ENCODE measurements around the gene CFAP141. TPM values are rescaled to one million over a fixed set of nuclear protein-coding genes. Genes with fewer than 3 reads are reported as not detected.
A peak's percentile ranks its signal among the peaks of the same experiment; 100 is the strongest.

CFAP141 gene
- polyA plus RNA-seq, 3 donors = not detected

DNA sequence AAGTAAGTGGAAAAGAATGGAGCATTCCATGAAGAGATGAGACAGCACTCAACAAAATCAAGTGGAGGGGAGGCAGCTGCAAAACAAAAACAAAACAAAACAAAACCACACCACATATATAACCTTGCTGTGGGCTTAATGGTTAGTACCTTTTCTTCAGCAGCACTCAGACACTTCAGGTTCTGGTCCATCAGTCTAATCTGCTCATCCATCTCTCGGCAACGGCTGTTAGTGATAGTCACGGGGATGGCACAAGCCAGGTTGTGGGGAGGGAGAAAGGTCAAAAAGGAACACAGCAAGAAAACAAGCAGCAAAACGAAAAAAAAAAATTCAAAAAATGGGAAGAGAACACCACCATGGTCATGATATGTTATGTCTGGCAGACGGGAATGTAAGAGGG lies 34.3 kb downstream of the CFAP141 start:
- DNase-seq = no peak

DNA sequence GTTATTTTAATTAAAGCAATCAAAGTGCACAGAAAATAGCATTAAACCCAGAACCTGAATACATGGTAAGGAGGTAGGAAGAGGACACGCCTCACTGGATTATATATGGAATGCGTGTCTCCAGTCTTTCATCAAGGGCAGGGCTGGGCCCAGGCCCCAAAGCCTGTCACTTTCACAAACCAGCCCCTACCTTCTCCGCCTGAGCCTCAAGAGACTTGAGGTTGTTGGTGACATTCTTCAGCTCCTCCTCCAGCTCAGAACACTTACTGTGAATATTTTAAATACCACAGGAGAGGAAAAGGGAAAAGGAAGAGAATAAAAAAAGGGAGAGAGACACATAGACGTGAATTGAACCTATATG lies 34.9 kb downstream of the CFAP141 start:
- no peak for DNase-seq

DNA sequence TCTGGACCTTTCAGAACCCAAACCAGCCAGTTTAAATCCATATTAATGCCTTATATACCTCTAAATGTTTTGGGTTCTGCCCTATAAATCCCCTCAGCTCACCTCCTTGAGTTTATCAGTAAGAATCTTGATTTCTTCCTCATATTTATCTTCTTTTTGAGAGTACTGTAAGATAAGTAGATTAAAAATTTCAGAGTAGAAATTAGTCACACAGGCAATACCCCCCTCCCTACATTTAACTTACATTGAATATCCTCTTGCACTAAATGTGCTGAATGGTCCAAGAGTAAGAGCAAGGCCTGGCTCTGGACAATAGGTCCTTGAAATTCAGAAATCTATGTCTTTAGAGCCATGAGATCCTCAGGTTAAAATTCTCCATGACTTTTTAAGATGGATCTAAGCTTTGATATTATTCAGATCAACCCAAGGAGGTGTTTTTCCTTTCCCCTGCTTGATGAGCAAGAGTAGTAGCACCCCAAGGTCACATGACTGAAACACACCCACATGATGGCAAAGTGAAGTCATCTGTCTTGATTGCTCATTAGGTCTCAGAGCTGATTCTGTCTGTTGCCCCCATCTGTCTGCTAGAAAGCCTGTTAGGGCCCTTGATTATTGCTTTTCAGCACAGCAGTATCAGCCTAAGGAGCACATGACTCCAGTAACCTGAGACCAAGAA lies 35.4 kb downstream of the CFAP141 start:
- DNase-seq = no peak

DNA sequence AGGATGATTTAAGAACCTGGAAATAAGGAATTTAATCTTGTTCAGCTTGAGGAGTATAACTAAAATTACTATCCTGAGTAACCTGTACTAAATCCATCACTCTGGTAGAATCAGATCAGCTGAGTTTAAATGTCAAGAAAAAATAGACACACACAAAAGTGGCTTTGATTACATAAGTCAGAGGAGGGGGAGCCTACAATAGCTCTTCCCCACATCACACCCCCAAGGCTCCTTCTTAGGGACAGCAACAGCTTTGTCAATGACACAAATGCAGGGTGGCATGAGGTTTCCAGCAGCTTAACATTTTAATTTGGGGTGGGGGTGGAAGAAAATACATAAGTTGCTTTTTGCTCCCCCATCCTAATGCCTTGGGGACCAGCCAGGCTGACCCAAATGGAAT lies 38.7 kb downstream of the CFAP141 start:
- no peak for DNase-seq

DNA sequence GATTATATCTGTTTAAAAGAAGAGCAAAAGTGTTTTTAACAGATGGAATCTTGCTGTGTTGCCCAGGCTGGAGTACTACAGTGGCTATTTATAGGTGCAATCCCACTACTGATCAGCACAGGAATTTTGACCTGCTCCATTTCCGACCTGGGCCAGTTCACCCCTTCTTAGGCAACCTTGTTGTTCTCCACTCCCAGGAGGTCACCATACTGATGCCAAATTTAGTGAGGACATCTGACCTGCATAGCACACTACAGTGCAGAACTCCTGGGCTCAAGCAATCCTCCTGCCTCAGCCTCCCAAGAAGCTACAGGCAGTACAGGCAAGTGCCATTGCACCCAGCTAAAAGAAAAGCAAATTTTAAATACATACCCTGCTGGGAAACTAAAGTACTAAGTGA lies 39.9 kb downstream of the CFAP141 start:
- no peak for DNase-seq

DNA sequence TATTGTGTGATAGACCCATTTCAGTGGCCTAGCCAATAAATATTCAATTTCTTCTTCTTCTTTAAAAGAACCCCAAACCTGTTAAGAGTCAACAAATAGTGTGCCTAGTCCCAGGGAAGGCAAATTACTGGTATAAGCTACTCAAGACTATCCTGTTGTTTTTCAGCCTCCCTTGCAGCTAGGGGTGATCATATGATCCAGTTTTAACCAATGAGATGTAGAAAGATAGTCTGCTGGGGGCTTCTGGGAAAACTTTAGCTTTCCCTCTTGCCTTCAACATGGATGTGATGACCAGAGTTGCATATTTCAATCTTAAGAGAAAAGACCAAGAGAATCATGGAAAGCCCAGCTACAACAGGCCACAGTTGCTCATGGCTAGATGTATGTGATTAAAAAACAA lies 46.6 kb downstream of the CFAP141 start:
- no peak for DNase-seq

DNA sequence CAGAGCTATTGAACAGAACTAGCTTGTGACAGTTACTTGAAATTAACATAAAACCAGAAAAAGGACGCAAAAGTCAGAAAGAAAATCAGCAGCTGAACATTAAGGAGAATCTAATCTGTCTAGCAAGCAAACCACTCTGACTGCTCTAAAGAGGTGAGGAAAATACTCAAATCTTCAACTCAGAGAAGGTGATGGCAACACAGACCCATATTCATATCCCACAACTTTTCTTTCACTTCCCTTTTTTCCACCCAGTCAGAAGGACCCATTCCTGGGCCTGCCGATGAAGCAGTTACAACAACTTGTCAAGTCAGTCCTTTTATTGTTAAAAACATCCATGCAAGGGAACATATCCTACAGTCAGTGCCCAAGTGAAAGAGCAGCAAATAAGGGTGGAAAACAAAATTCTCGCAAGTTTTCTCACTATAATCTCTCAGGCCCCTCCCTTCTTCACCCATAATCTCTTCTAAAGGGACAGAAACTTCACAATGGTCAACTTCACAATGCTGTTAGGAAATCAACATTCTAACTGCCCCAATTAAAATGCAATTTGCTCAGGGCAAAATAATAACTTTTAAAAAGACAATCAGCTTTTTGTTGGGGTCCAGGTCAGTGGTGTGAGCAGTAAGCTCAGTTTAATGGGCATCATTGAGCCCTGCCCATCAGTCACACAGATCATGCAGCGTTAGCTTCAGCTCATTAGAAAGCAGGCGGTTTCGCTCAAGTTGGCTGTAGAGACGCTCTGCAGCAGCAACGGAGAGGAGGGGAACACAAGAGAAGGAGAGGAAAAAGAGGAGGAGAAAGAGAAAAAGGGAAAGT lies 47.6 kb downstream of the CFAP141 start:
- no peak for DNase-seq

DNA sequence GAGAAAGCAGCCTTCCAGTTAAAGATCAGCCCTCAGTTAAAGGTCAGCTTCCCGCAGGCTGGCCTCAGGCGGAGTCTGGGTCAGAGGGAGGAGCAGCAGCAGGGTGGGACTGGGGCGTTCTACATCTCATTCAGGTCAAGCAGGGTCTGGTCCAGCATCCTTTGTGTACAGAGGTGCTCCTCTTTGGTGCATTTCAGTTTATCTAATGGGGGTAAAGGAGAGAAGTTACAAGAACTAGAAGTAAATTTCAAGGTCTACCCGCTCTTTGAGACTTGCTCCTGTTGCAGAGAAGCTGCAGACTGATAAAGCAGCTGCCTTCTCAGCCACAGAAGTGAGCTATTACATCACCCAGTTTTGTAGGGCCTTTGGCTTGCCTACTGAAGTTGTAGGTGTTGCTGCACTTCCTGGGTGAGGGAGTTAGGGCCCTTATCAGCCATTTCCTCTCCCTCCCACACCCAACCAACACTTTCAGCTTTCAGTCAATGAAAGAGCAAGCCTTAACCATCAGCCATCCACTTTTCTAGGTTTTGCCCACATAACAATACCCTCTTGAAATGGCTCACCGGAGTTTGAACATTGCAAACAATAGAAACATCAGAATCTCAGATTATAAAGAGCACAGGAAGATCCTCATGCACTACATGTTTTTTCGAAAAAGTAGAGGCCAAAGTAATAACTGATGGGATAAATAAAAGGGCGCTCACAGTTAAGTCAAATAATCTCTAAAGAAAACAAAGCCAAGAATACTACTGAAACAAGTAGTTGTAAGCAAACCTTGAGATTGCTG lies 48.4 kb downstream of the CFAP141 start:
- no peak for DNase-seq

DNA sequence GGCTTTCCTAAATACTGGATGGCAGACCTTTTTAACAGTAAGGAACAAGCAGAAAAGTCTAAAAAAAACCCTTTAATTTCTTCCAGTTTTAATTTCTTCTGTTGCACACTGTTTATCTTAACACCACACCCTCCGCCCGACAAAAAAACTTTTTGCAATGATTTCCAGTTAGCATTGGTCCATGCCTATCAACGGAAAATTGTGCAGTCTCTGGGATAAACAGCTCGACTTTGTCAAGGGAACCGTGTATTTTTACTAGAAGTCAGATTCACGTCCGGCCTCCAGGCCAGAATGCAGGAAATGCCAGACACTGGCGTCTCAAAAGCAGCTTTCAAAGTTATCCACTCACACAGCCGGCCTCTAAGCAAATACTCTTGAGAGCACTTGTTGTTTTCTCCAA lies 50.9 kb downstream of the CFAP141 start:
- peak; percentile 46 for DNase-seq

DNA sequence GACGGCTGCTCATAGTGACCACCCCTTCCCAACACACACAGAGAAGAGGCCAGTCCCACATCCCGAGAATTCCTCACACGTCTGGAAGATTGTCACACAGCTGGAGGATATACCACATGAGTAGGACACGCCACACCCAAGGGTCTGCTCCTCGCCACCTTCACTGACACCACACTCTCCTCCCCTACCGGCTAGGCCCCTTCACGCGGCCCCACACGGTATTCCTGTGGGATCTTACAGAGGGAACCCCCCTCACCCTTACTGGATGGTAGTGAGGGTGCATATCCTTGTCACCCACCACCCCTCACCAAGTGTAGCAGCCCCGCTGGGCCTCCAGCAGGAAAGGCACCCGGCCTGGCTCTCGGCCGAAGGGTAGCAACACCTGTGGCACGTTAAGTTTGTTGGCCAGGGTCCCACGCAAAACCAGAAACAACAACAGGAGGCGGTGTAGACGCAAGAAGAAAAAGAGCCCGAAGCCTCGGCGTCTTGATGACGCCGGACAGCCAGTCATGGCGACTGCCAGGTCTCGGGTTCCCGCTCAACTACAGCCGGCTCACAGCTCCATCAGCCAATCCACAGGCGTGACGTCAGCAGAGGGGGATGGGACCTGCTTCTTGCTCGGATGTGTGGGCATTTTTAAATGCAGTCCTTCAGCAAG lies 51.5 kb downstream of the CFAP141 start, which contains the start of gene NUP210L:
Gene NUP210L (minus strand): TSS at position 540 of the 658 bp plus-strand sequence.
- peak; percentile 17 for DNase-seq

DNA sequence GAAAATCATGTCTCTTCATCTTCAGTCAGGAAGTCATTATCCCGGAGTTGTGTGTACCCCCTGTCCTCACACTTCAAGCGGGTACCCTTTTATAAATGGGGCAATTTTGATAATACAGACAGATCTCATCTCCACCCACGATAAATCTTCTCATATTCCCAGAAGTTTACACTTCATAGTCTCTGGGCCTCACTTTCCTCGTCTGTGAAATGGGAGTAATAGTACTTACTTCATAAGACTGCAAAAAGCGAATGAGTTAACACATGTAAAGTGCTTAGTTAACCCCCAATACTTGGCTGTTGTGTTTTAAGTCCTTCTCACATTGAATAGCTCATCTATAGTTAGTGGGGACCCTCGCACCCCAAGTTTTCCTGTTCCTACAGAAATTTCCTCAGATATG lies 52.1 kb downstream of the CFAP141 start:
- no peak for DNase-seq

DNA sequence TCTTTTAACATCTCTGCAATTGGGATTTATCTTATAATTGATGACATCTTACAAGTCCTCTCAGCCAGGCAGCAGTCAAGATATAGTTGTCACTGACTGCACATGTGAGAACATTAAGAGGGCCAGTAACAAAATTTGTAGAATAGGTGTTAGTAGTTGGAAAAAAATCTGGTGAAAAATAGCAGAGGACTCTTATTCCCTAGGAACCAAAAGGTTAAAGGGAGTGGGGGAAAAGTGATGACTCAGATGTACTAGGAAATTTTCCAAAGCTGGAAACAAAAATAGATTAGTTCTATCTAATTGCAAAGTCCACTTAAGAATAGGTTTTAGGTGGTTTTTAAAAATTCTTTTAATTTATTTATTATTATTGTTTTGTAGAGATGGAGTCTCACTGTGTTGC lies 54.8 kb downstream of the CFAP141 start:
- DNase-seq = no peak

Other genes with a start within 250 kb of the CFAP141 start
- gene CRTC2, start 247.7 kb downstream of the CFAP141 start, polyA plus RNA-seq (ENCODE audit: insufficient read length in 3 of 3) = 10 to 100 TPM; 40.9 to 57.5 (median 55.0) TPM
- 10 to 100 TPM; 86.3 to 94.0 (median 87.2) TPM for gene SLC39A1, start 242.8 kb downstream of the CFAP141 start, polyA plus RNA-seq (ENCODE audit: insufficient read length in 3 of 3)
- gene CREB3L4, start 238.4 kb downstream of the CFAP141 start, polyA plus RNA-seq (ENCODE audit: insufficient read length in 3 of 3) = 10 to 100 TPM; 32.1 to 43.2 (median 42.6) TPM
- 100 to 1,000 TPM; 103 to 125 (median 103) TPM for gene JTB, start 228.7 kb downstream of the CFAP141 start, polyA plus RNA-seq (ENCODE audit: insufficient read length in 3 of 3)
- gene RAB13, start 220.0 kb downstream of the CFAP141 start, polyA plus RNA-seq (ENCODE audit: insufficient read length in 3 of 3) = 100 to 1,000 TPM; 153 to 184 (median 182) TPM
- gene RPS27, start 215.6 kb downstream of the CFAP141 start, polyA plus RNA-seq (ENCODE audit: insufficient read length in 3 of 3) = 1,000 to 10,000 TPM; 2,710 to 3,426 (median 2,811) TPM
- under 1 TPM; 0.06 to 0.30 (median 0.16) TPM for gene NUP210L, start 51.3 kb downstream of the CFAP141 start, polyA plus RNA-seq (ENCODE audit: insufficient read length in 3 of 3)
- 100 to 1,000 TPM; 266 to 285 (median 281) TPM for gene TPM3, start 14.2 kb downstream of the CFAP141 start, polyA plus RNA-seq (ENCODE audit: insufficient read length in 3 of 3)
- gene UBAP2L, start 14.6 kb upstream of the CFAP141 start, polyA plus RNA-seq (ENCODE audit: insufficient read length in 3 of 3) = 100 to 1,000 TPM; 173 to 201 (median 194) TPM
- gene HAX1, start 66.3 kb upstream of the CFAP141 start, polyA plus RNA-seq (ENCODE audit: insufficient read length in 3 of 3) = 10 to 100 TPM; 87.7 to 88.9 (median 88.2) TPM
- gene AQP10, start 114.8 kb upstream of the CFAP141 start, polyA plus RNA-seq (ENCODE audit: insufficient read length in 3 of 3) = under 1 TPM; 0.09 to 0.21 (median 0.13) TPM
- 10 to 100 TPM; 26.2 to 30.1 (median 27.2) TPM for gene ATP8B2, start 119.2 kb upstream of the CFAP141 start, polyA plus RNA-seq (ENCODE audit: insufficient read length in 3 of 3)
- 10 to 100 TPM in 1 of 3 donors, 1 to 10 TPM in 2; 5.9 to 11.0 (median 6.4) TPM for gene IL6R, start 199.0 kb upstream of the CFAP141 start, polyA plus RNA-seq (ENCODE audit: insufficient read length in 3 of 3)